Panc1 (cell line): ENCODE data around the gene HNRNPK.

ENCODE experiments used
- CTCF ChIP-seq: fragments of 450-650 bp; IDR thresholded peaks from 2 replicates; pipeline ENCODE4 v1.5.1; 2017; ENCODE audit warnings: mild to moderate bottlenecking
- POLR2AphosphoS5 ChIP-seq: IDR thresholded peaks from 2 replicates; pipeline ENCODE4 v1.6.1; 2012; ENCODE audit warnings: mild to moderate bottlenecking, low read depth, low read length, moderate library complexity
- REST ChIP-seq, 2 experiments: IDR thresholded peaks; 2 replicates each; pipeline ENCODE4 v1.6.1; 2011 to 2012; ENCODE audit warnings: low read depth in 2 of 2, control low read depth in 1 of 2, low read length in 1 of 2, mild to moderate bottlenecking in 1 of 2, moderate library complexity in 1 of 2; ENCODE audit not compliant: insufficient read depth in 1 of 2
- SIN3A ChIP-seq: IDR thresholded peaks from 2 replicates; pipeline ENCODE4 v1.6.1; 2012; ENCODE audit warnings: low read depth, mild to moderate bottlenecking, low read length, moderate library complexity, borderline replicate concordance; ENCODE audit not compliant: insufficient read depth
- TCF7L2 ChIP-seq: IDR thresholded peaks from 2 replicates; pipeline ENCODE4 v1.6.1; 2011; ENCODE audit warnings: mild to moderate bottlenecking, low read depth, low read length, inconsistent platforms

GRCh38 chr9:83977196-83977595 is 2.8 kb downstream of the HNRNPK start:
- TF ChIP-seq POLR2AphosphoS5 (no peak), CTCF (no peak), SIN3A (no peak), REST (IDR thresholded peaks at IDR 0.05; ENCODE audit: insufficient read depth in 1 of 2, low read depth in 2 of 2, low read length in 1 of 2) (no peak), TCF7L2 (no peak)
